OCI-LY7 (cell line): ENCODE results near the gene DSC1.

ENCODE experiments used
- EZH2phosphoT487 ChIP-seq: fragments of 200-600 bp; sonication (generic); IDR thresholded peaks from 2 replicates; pipeline ENCODE4 v1.6.1; 2018; ENCODE audit warnings: low read depth, borderline replicate concordance, mild to moderate bottlenecking, mixed run types, antibody characterized with exemption, low read length, moderate library complexity, mixed read lengths
- TF ChIP-seq, protein P1 (sequence below): fragments of 200-600 bp; sonication (generic); conservative IDR thresholded peaks from 2 replicates; pipeline ENCODE4 v1.5.1; 2014; ENCODE audit warnings: mild to moderate bottlenecking, antibody characterized with exemption, low read length, moderate library complexity, mixed read lengths

DNA sequence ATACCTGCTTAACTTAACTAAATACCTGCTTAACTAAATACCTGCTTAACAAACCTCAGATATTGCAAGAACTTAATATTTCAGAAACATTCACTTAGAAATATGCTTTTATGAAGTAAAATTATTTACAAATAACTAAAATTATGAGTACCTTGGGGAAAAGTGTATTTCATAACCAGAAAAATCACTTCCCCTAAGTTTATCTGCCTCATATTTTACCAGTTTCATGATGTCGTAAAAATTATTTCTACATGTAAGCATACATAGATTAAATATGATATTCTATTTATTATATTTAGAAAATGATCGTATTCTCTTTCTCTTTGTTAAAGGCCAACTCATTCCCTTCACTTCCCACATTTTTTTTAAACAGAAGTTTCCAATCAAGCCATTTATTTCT, 41.5 kb upstream of the DSC1 start:
- TF ChIP-seq, protein P1, sequence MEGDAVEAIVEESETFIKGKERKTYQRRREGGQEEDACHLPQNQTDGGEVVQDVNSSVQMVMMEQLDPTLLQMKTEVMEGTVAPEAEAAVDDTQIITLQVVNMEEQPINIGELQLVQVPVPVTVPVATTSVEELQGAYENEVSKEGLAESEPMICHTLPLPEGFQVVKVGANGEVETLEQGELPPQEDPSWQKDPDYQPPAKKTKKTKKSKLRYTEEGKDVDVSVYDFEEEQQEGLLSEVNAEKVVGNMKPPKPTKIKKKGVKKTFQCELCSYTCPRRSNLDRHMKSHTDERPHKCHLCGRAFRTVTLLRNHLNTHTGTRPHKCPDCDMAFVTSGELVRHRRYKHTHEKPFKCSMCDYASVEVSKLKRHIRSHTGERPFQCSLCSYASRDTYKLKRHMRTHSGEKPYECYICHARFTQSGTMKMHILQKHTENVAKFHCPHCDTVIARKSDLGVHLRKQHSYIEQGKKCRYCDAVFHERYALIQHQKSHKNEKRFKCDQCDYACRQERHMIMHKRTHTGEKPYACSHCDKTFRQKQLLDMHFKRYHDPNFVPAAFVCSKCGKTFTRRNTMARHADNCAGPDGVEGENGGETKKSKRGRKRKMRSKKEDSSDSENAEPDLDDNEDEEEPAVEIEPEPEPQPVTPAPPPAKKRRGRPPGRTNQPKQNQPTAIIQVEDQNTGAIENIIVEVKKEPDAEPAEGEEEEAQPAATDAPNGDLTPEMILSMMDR, result no peak
- TF ChIP-seq EZH2phosphoT487, result no peak
